ENCODE results near the gene MCFD2.

The MCFD2 gene

GRCh38 chr2:46865181-46865970, 50.2 kb downstream of the MCFD2 start:
- TF ChIP-seq POLR2AphosphoS5 (IDR thresholded peaks at IDR 0.05; ENCODE audit: low read depth, low read length) (no peak), POU2F2 (IDR thresholded peaks at IDR 0.05; ENCODE audit: low read depth, low read length) (no peak), PAX5 (IDR thresholded peaks at IDR 0.05; ENCODE audit: insufficient read depth, low read length, severe bottlenecking) (no peak), SPI1 (IDR thresholded peaks at IDR 0.05; ENCODE audit: low read depth, low read length) (no peak), POLR2A (IDR thresholded peaks at IDR 0.05; ENCODE audit: low read depth, low read length) (no peak), TAF1 (IDR thresholded peaks at IDR 0.05; ENCODE audit: low read depth, low read length) (no peak)
- FAIRE-seq, result no peak

GRCh38 chr2:46863882-46864281, 51.7 kb downstream of the MCFD2 start:
- FAIRE-seq, result no peak
- TF ChIP-seq POLR2A (IDR thresholded peaks at IDR 0.05; ENCODE audit: low read depth, low read length), result no peak
- no peak for TF ChIP-seq PAX5 (IDR thresholded peaks at IDR 0.05; ENCODE audit: insufficient read depth, low read length, severe bottlenecking)
- TF ChIP-seq TAF1 (IDR thresholded peaks at IDR 0.05; ENCODE audit: low read depth, low read length), result no peak
- no peak for TF ChIP-seq SPI1 (IDR thresholded peaks at IDR 0.05; ENCODE audit: low read depth, low read length)
- no peak for TF ChIP-seq POU2F2 (IDR thresholded peaks at IDR 0.05; ENCODE audit: low read depth, low read length)
- no peak for TF ChIP-seq POLR2AphosphoS5 (IDR thresholded peaks at IDR 0.05; ENCODE audit: low read depth, low read length)
- DNase-seq (ENCODE audit: insufficient read length, low spot score), result no peak

More at GRCh38 chr2:46865181-46865970, 50.2 kb downstream of the MCFD2 start:
- no peak for DNase-seq (ENCODE audit: insufficient read length, low spot score)

- FAIRE-seq, result no peak
- no peak for TF ChIP-seq POLR2AphosphoS5 (IDR thresholded peaks at IDR 0.05; ENCODE audit: low read depth, low read length)
- TF ChIP-seq POLR2A (IDR thresholded peaks at IDR 0.05; ENCODE audit: low read depth, low read length), result no peak
- no peak for TF ChIP-seq SPI1 (IDR thresholded peaks at IDR 0.05; ENCODE audit: low read depth, low read length)
- no peak for TF ChIP-seq TAF1 (IDR thresholded peaks at IDR 0.05; ENCODE audit: low read depth, low read length)
- no peak for TF ChIP-seq PAX5 (IDR thresholded peaks at IDR 0.05; ENCODE audit: insufficient read depth, low read length, severe bottlenecking)
- TF ChIP-seq POU2F2 (IDR thresholded peaks at IDR 0.05; ENCODE audit: low read depth, low read length), result no peak
- DNase-seq (ENCODE audit: insufficient read length, low spot score), result no peak
Measured at GRCh38 chr2:46862514-46862913, 53.1 kb downstream of the MCFD2 start.

GRCh38 chr2:46861916-46862315, 53.7 kb downstream of the MCFD2 start:
- FAIRE-seq, result no peak
- TF ChIP-seq POU2F2 (IDR thresholded peaks at IDR 0.05; ENCODE audit: low read depth, low read length) (no peak), POLR2A (IDR thresholded peaks at IDR 0.05; ENCODE audit: low read depth, low read length) (no peak), TAF1 (IDR thresholded peaks at IDR 0.05; ENCODE audit: low read depth, low read length) (no peak), SPI1 (IDR thresholded peaks at IDR 0.05; ENCODE audit: low read depth, low read length) (no peak), PAX5 (IDR thresholded peaks at IDR 0.05; ENCODE audit: insufficient read depth, low read length, severe bottlenecking) (no peak), POLR2AphosphoS5 (IDR thresholded peaks at IDR 0.05; ENCODE audit: low read depth, low read length) (no peak)
- DNase-seq (ENCODE audit: insufficient read length, low spot score), result no peak

- FAIRE-seq, result no peak
- DNase-seq (ENCODE audit: insufficient read length, low spot score), result no peak
- TF ChIP-seq POLR2AphosphoS5 (IDR thresholded peaks at IDR 0.05; ENCODE audit: low read depth, low read length) (no peak), POLR2A (IDR thresholded peaks at IDR 0.05; ENCODE audit: low read depth, low read length) (no peak), SPI1 (IDR thresholded peaks at IDR 0.05; ENCODE audit: low read depth, low read length) (no peak)
Measured at GRCh38 chr2:46859482-46859881, 56.1 kb downstream of the MCFD2 start.

- TF ChIP-seq SPI1 (IDR thresholded peaks at IDR 0.05; ENCODE audit: low read depth, low read length) (no peak), POLR2AphosphoS5 (IDR thresholded peaks at IDR 0.05; ENCODE audit: low read depth, low read length) (no peak), POLR2A (IDR thresholded peaks at IDR 0.05; ENCODE audit: low read depth, low read length) (no peak), POU2F2 (IDR thresholded peaks at IDR 0.05; ENCODE audit: low read depth, low read length) (no peak), PAX5 (IDR thresholded peaks at IDR 0.05; ENCODE audit: insufficient read depth, low read length, severe bottlenecking) (no peak), TAF1 (IDR thresholded peaks at IDR 0.05; ENCODE audit: low read depth, low read length) (no peak)
- FAIRE-seq (no peak), DNase-seq (ENCODE audit: insufficient read length, low spot score) (no peak)
Measured at GRCh38 chr2:46858702-46859090, 56.9 kb downstream of the MCFD2 start.

GRCh38 chr2:46857871-46858701, 57.5 kb downstream of the MCFD2 start:
- DNase-seq (ENCODE audit: insufficient read length, low spot score) (no peak), FAIRE-seq (no peak)
- TF ChIP-seq PAX5 (IDR thresholded peaks at IDR 0.05; ENCODE audit: insufficient read depth, low read length, severe bottlenecking) (no peak), SPI1 (IDR thresholded peaks at IDR 0.05; ENCODE audit: low read depth, low read length) (no peak), POU2F2 (IDR thresholded peaks at IDR 0.05; ENCODE audit: low read depth, low read length) (no peak), POLR2AphosphoS5 (IDR thresholded peaks at IDR 0.05; ENCODE audit: low read depth, low read length) (no peak), TAF1 (IDR thresholded peaks at IDR 0.05; ENCODE audit: low read depth, low read length) (no peak), POLR2A (IDR thresholded peaks at IDR 0.05; ENCODE audit: low read depth, low read length) (no peak)

GRCh38 chr2:46856336-46856735, 59.3 kb downstream of the MCFD2 start:
- DNase-seq (ENCODE audit: insufficient read length, low spot score) (no peak), FAIRE-seq (no peak)
- TF ChIP-seq POLR2AphosphoS5 (IDR thresholded peaks at IDR 0.05; ENCODE audit: low read depth, low read length), result no peak

- FAIRE-seq (no peak), DNase-seq (ENCODE audit: insufficient read length, low spot score) (no peak)
- TF ChIP-seq TAF1 (IDR thresholded peaks at IDR 0.05; ENCODE audit: low read depth, low read length) (no peak), POLR2A (IDR thresholded peaks at IDR 0.05; ENCODE audit: low read depth, low read length) (no peak), PAX5 (IDR thresholded peaks at IDR 0.05; ENCODE audit: insufficient read depth, low read length, severe bottlenecking) (no peak), SPI1 (IDR thresholded peaks at IDR 0.05; ENCODE audit: low read depth, low read length) (no peak)
Measured at GRCh38 chr2:46855805-46856204, 59.8 kb downstream of the MCFD2 start.
